Karpas-422 (cell line): ENCODE data around the gene BLMH. TPM values are rescaled to one million over a fixed set of nuclear protein-coding genes. Genes with fewer than 3 reads are reported as not detected.
"Not testable (repeated sequence)": the region's sequence is repeated elsewhere in the genome, so short reads cannot be mapped to it uniquely, and the experiment has no call there.

Experiments
- DNase-seq: peaks from one replicate; pipeline ENCODE4 v3.0.0-alpha.2; 2015
- H2AFZ ChIP-seq: fragments of 200-600 bp; sonication (generic); 2 replicates; pipeline ENCODE4 v1.6.1; 2014; ENCODE audit warnings: antibody characterized with exemption, low read length, mixed read lengths
- H3K27ac ChIP-seq: fragments of 200-600 bp; sonication (generic); 2 replicates; pipeline ENCODE4 v1.5.1; 2014; ENCODE audit warnings: mild to moderate bottlenecking, low read length, moderate library complexity
- H3K27me3 ChIP-seq: fragments of 200-600 bp; sonication (generic); 2 replicates; pipeline ENCODE4 v1.6.1; 2014; ENCODE audit warnings: low read length, mixed read lengths
- H3K36me3 ChIP-seq: fragments of 200-600 bp; sonication (generic); 2 replicates; pipeline ENCODE4 v1.6.1; 2014; ENCODE audit warnings: low read length, mixed read lengths; ENCODE audit not compliant: insufficient read depth
- H3K4me1 ChIP-seq: fragments of 200-600 bp; sonication (generic); 2 replicates; pipeline ENCODE4 v1.6.1; 2014; ENCODE audit warnings: mild to moderate bottlenecking, low read length, mixed read lengths
- H3K4me2 ChIP-seq: fragments of 200-600 bp; sonication (generic); 2 replicates; pipeline ENCODE4 v1.6.1; 2014; ENCODE audit warnings: low read length, low read depth, mild to moderate bottlenecking; ENCODE audit not compliant: poor library complexity, severe bottlenecking
- H3K4me3 ChIP-seq: fragments of 200-600 bp; sonication (generic); 2 replicates; pipeline ENCODE4 v1.5.1; 2014; ENCODE audit warnings: mild to moderate bottlenecking, antibody characterized with exemption, low read length, mixed read lengths
- H3K79me2 ChIP-seq: fragments of 200-600 bp; sonication (generic); 2 replicates; pipeline ENCODE4 v1.6.1; 2014; ENCODE audit warnings: mild to moderate bottlenecking, low read length, mixed read lengths
- H3K9ac ChIP-seq: fragments of 200-600 bp; sonication (generic); 2 replicates; pipeline ENCODE4 v1.6.0; 2014; ENCODE audit warnings: low read length
- H3K9me2 ChIP-seq: fragments of 200-600 bp; sonication (generic), shearing (Covaris generic); replicated peaks from 2 replicates; pipeline ENCODE4 v1.6.0; 2014; ENCODE audit warnings: mild to moderate bottlenecking, low read length, moderate library complexity; ENCODE audit not compliant: insufficient read depth
- H3K9me3 ChIP-seq: fragments of 300-700, 200-600 bp; sonication (generic); 2 replicates; pipeline ENCODE4 v1.6.1; 2014; ENCODE audit warnings: low read length, mixed read lengths
- H4K20me1 ChIP-seq: fragments of 200-600 bp; sonication (generic); 2 replicates; pipeline ENCODE4 v1.6.1; 2014; ENCODE audit warnings: mild to moderate bottlenecking, antibody characterized with exemption, low read length, low read depth; ENCODE audit not compliant: insufficient read depth
- total RNA-seq: library from RNA; depleted of rRNA; stranded (reverse); fragments of >200 nt; shearing (Covaris generic); gene quantifications from 2 replicates; pipeline ENCODE4 v1.2.3, GENCODE V29; 2014; ENCODE audit warnings: low replicate concordance

BLMH gene
- total RNA-seq, 1 experiment from 2014 or later = 47.5 TPM

DNA sequence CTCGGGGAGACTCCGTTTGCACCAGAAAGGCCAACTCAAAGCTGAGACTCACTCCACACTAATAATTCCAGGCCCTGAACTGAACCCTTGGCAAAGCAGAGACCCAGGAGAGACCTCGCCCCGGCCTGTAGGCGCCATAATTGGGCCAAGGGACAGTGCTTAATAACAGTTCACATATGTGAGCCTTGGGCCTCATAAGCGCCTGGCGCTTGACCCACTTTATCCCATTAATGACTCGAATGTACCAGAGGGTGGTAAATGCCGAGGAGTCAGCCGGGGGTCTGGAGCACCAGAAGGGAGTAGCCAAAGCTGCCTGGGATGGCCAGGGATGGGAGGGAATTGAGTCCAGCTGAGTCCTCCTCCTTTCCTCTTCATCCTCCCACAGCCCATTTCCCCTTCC is 80.8 kb downstream of the BLMH start:
- H2AFZ ChIP-seq = no peak overlapping the region
- no peak overlapping the region for H3K4me3 ChIP-seq
- H4K20me1 ChIP-seq = no peaks in the 10 kb centered on the region
- no peaks in the 10 kb centered on the region for H3K27me3 ChIP-seq
- H3K9me3 ChIP-seq = no peaks in the 10 kb centered on the region
- DNase-seq = no peak
- H3K9me2 ChIP-seq = no peaks in the 10 kb centered on the region
- no peak overlapping the region for H3K27ac ChIP-seq
- H3K79me2 ChIP-seq = no peaks in the 10 kb centered on the region
- no peak overlapping the region for H3K9ac ChIP-seq
- H3K4me1 ChIP-seq = peaks cover 4% of the 10 kb centered on the region; the same call in 1 of the 2 replicates
- H3K4me2 ChIP-seq = no peak overlapping the region
- H3K36me3 ChIP-seq = no peaks in the 10 kb centered on the region

- Histone ChIP-seq H3K4me2 (no peak overlapping the region), H3K4me1 (peaks cover 4% of the 10 kb centered on the region; the same call in 1 of the 2 replicates), H3K27ac (no peak overlapping the region), H2AFZ (no peak overlapping the region), H3K9me3 (no peaks in the 10 kb centered on the region), H3K79me2 (no peaks in the 10 kb centered on the region), H3K9me2 (no peaks in the 10 kb centered on the region), H4K20me1 (no peaks in the 10 kb centered on the region), H3K4me3 (no peak overlapping the region), H3K27me3 (no peaks in the 10 kb centered on the region), H3K36me3 (no peaks in the 10 kb centered on the region), H3K9ac (no peak overlapping the region)
- DNase-seq = no peak
Measured at GRCh38 chr17:30210366-30210765, 81.4 kb downstream of the BLMH start.

DNA sequence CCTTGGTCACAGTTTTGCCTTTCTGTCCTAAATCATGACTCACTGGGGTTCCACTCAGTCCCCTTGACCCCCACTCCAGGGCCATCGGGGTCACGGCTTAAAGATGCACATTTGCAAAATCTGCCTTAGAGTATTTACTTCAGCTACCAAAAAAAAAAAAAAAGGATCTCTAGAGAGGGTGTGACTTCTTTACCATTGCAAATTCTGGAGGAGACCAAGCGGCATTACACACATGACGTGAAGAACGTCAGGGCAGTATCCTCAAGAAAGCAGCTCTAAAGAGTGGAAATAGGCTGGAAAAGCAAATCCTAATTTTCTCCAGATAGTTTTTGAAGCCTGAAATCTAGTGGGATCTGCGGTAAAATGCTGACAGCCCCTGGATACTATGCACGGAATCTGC is 81.8 kb downstream of the BLMH start:
- no peak overlapping the region for H3K27ac ChIP-seq
- no peak overlapping the region for H3K9ac ChIP-seq
- no peak overlapping the region for H3K4me2 ChIP-seq
- no peak overlapping the region for H3K4me3 ChIP-seq
- no peak for DNase-seq
- H3K9me2 ChIP-seq = no peaks in the 10 kb centered on the region
- no peaks in the 10 kb centered on the region for H3K9me3 ChIP-seq
- H2AFZ ChIP-seq = no peak overlapping the region
- H4K20me1 ChIP-seq = no peaks in the 10 kb centered on the region
- H3K36me3 ChIP-seq = no peaks in the 10 kb centered on the region
- H3K4me1 ChIP-seq = peaks cover 4% of the 10 kb centered on the region; the same call in 1 of the 2 replicates
- H3K79me2 ChIP-seq = no peaks in the 10 kb centered on the region
- H3K27me3 ChIP-seq = no peaks in the 10 kb centered on the region

DNA sequence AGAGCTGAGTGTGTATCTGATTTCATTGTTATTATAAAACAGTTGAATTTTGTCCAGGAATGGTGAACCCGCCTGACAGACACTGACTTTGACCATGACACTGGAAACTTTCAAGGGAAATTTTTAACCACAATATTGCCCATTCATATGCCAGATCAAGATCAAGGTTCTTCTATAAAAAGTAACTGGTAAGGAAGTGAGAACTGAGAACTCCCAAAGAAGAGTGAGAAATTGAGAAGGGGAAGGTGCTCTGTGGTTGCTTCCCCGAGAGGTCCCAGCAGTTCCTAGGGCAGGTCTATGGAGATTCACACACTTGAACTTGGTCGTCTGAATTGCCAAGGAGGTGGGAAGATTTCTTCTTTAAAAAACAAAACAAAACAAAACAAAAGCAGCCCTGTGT is 83.5 kb downstream of the BLMH start:
- no peaks in the 10 kb centered on the region for H3K79me2 ChIP-seq
- no peaks in the 10 kb centered on the region for H4K20me1 ChIP-seq
- H3K9ac ChIP-seq = no peak overlapping the region
- H3K36me3 ChIP-seq = no peaks in the 10 kb centered on the region
- H3K27me3 ChIP-seq = no peaks in the 10 kb centered on the region
- H3K9me3 ChIP-seq = no peaks in the 10 kb centered on the region
- H3K27ac ChIP-seq = no peak overlapping the region
- no peak overlapping the region for H2AFZ ChIP-seq
- H3K4me1 ChIP-seq = peaks cover 4% of the 10 kb centered on the region; the same call in 1 of the 2 replicates
- H3K9me2 ChIP-seq = no peaks in the 10 kb centered on the region
- no peak overlapping the region for H3K4me2 ChIP-seq
- no peak overlapping the region for H3K4me3 ChIP-seq
- DNase-seq = no peak

- no peak overlapping the region for H3K27ac ChIP-seq
- no peaks in the 10 kb centered on the region for H3K9me2 ChIP-seq
- no peak overlapping the region for H2AFZ ChIP-seq
- no peak overlapping the region for H3K4me2 ChIP-seq
- H3K79me2 ChIP-seq = no peaks in the 10 kb centered on the region
- no peaks in the 10 kb centered on the region for H3K36me3 ChIP-seq
- peaks cover 4% of the 10 kb centered on the region; the same call in 1 of the 2 replicates for H3K4me1 ChIP-seq
- no peaks in the 10 kb centered on the region for H3K9me3 ChIP-seq
- no peaks in the 10 kb centered on the region for H3K27me3 ChIP-seq
- no peak overlapping the region for H3K9ac ChIP-seq
- no peaks in the 10 kb centered on the region for H4K20me1 ChIP-seq
- DNase-seq = no peak
- H3K4me3 ChIP-seq = no peak overlapping the region
Measured at GRCh38 chr17:30207655-30208054, 84.1 kb downstream of the BLMH start.

DNA sequence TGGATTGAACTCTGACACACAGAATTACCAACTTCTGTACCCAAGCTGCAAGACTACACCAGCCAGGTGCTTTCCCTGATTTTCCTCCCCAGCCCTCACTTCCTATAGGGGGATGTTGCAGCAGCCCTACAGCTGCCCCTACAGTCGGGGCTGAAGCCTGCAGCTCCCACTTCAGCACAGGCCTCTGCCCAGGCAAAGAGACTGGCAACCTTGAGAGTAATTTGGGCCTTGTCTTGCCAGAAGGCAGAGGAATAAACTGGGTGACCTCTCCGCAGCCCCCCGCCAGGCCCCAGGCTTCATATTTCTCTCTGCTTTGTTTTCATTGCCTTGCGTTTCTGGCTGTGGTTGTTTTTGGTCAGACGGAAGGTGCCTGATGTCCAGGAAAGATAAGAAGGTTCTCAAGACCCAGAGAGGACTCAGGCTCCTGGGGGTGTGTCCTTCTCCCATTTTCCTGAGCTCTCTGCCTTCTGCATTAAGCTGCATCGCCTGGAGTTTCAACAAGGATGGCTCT is 88.2 kb downstream of the BLMH start:
- Histone ChIP-seq H3K27me3 (no peaks in the 10 kb centered on the region), H3K9me3 (no peaks in the 10 kb centered on the region), H3K27ac (no peak overlapping the region), H3K4me3 (no peak overlapping the region), H2AFZ (no peak overlapping the region), H4K20me1 (no peaks in the 10 kb centered on the region), H3K9me2 (no peaks in the 10 kb centered on the region), H3K4me1 (peaks cover 4% of the 10 kb centered on the region; the same call in 1 of the 2 replicates), H3K4me2 (no peak overlapping the region), H3K36me3 (no peaks in the 10 kb centered on the region), H3K79me2 (no peaks in the 10 kb centered on the region), H3K9ac (no peak overlapping the region)
- no peak for DNase-seq

DNA sequence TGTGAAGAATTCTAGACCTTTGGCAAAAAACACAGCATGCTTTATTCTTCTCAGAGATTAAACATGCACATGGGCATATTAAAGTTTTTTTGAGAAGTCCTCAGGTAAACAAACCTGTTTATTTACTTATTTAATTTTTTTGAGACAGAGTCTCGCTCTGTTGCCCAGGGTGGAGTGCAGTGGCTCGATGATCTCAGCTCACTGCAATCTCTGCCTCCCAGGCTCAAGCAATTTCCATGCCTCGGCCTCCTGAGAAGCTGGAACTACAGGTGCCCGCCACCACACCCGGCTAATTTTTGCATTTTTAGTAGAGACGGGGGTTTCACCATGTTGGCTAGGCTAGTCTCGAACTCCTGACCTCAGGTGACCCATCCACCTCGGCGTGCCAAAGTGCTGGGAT is 91.1 kb downstream of the BLMH start:
- H3K9me2 ChIP-seq, H3K9me3 ChIP-seq, H3K27ac ChIP-seq, H3K4me3 ChIP-seq, H3K9ac ChIP-seq, H3K79me2 ChIP-seq, H3K36me3 ChIP-seq, H2AFZ ChIP-seq, DNase-seq, H3K4me2 ChIP-seq, H3K4me1 ChIP-seq, H3K27me3 ChIP-seq, H4K20me1 ChIP-seq: not testable (repeated sequence)

DNA sequence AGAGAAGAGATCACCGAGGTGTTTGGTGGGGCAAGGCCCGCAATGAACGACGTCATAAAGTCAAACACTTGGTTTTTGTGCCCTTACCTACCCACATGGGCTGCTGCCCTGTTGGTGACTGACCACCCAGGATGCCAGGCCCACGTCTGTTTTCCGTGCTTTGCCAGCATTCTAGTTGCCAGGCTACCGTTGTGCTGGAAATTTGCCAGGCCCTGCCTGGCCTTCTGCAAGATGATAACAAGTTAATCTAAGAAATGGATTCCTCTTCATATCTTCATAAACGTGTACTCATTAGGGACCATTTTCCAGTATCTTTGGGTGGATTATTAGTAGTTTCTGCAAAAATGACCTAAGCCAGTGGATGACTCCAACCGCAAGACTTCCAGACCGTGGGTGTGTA is 91.6 kb downstream of the BLMH start:
- Histone ChIP-seq H3K9me2 (no peaks in the 10 kb centered on the region), H3K27me3 (no peaks in the 10 kb centered on the region), H3K4me1 (peaks cover 4% of the 10 kb centered on the region; the same call in 1 of the 2 replicates), H2AFZ (no peak overlapping the region), H3K27ac (no peak overlapping the region), H3K4me2 (no peak overlapping the region), H3K9me3 (no peaks in the 10 kb centered on the region), H4K20me1 (no peaks in the 10 kb centered on the region), H3K4me3 (no peak overlapping the region), H3K9ac (no peak overlapping the region), H3K36me3 (no peaks in the 10 kb centered on the region), H3K79me2 (no peaks in the 10 kb centered on the region)
- DNase-seq = no peak

- no peak for DNase-seq
- Histone ChIP-seq H3K79me2 (no peaks in the 10 kb centered on the region), H4K20me1 (no peaks in the 10 kb centered on the region), H2AFZ (no peak overlapping the region), H3K4me1 (peaks cover 4% of the 10 kb centered on the region; the same call in 1 of the 2 replicates), H3K9ac (no peak overlapping the region), H3K9me3 (no peaks in the 10 kb centered on the region), H3K9me2 (no peaks in the 10 kb centered on the region), H3K4me2 (no peak overlapping the region), H3K4me3 (no peak overlapping the region), H3K27ac (no peak overlapping the region), H3K36me3 (no peaks in the 10 kb centered on the region), H3K27me3 (no peaks in the 10 kb centered on the region)
Measured at GRCh38 chr17:30199600-30199999, 92.1 kb downstream of the BLMH start.
